Measurements from ENCODE around the gene LAMB4. TPM values are rescaled to one million over a fixed set of nuclear protein-coding genes. Genes with fewer than 3 reads are reported as not detected.

Gene LAMB4
- total RNA-seq, 2 donors from 2014 or later, result not detected

- no peaks in the 10 kb centered on the region for H3K9me3 ChIP-seq (ENCODE audit: control insufficient read depth, low read length, poor library complexity, severe bottlenecking)
- Mint-ChIP-seq H3K27me3 (peaks cover 51% of the 10 kb centered on the region), H3K4me1 (no peaks in the 10 kb centered on the region), H3K36me3 (ENCODE audit: low read depth) (no peaks in the 10 kb centered on the region), H3K4me3 (no peak overlapping the region), H3K27ac (no peak overlapping the region)
- ATAC-seq (no peak), DNase-seq (no peak)
These were observed 136.3 kb downstream of the LAMB4 start for GRCh38 chr7:107993891-107994291.

- Mint-ChIP-seq H3K27me3 (peaks cover 61% of the 10 kb centered on the region), H3K27ac (no peak overlapping the region), H3K4me1 (no peaks in the 10 kb centered on the region), H3K4me3 (no peak overlapping the region), H3K36me3 (ENCODE audit: low read depth) (no peaks in the 10 kb centered on the region)
- ATAC-seq, result no peak
- no peaks in the 10 kb centered on the region for H3K9me3 ChIP-seq (ENCODE audit: control insufficient read depth, low read length, poor library complexity, severe bottlenecking)
- DNase-seq, result no peak
These were observed 140.4 kb downstream of the LAMB4 start for GRCh38 chr7:107989618-107990373.

GRCh38 chr7:107982918-107983389 lies 147.2 kb downstream of the LAMB4 start:
- DNase-seq (no peak), ATAC-seq (no peak)
- H3K36me3 Mint-ChIP-seq (ENCODE audit: low read depth), result no peaks in the 10 kb centered on the region
- no peaks in the 10 kb centered on the region for H3K9me3 ChIP-seq (ENCODE audit: control insufficient read depth, low read length, poor library complexity, severe bottlenecking)
- H3K27ac Mint-ChIP-seq, result no peak overlapping the region
- H3K27me3 Mint-ChIP-seq, result peaks cover 41% of the 10 kb centered on the region
- no peaks in the 10 kb centered on the region for H3K4me1 Mint-ChIP-seq
- no peak overlapping the region for H3K4me3 Mint-ChIP-seq

- peaks cover 41% of the 10 kb centered on the region for H3K27me3 Mint-ChIP-seq
- H3K36me3 Mint-ChIP-seq (ENCODE audit: low read depth), result no peaks in the 10 kb centered on the region
- ATAC-seq, result no peak
- no peak overlapping the region for H3K27ac Mint-ChIP-seq
- no peaks in the 10 kb centered on the region for H3K9me3 ChIP-seq (ENCODE audit: control insufficient read depth, low read length, poor library complexity, severe bottlenecking)
- no peak for DNase-seq
- no peaks in the 10 kb centered on the region for H3K4me1 Mint-ChIP-seq
- no peak overlapping the region for H3K4me3 Mint-ChIP-seq
These were observed 147.9 kb downstream of the LAMB4 start for GRCh38 chr7:107982042-107982840.

- no peaks in the 10 kb centered on the region for H3K4me1 Mint-ChIP-seq
- H3K4me3 Mint-ChIP-seq, result no peak overlapping the region
- H3K27ac Mint-ChIP-seq, result no peak overlapping the region
- H3K9me3 ChIP-seq (ENCODE audit: control insufficient read depth, low read length, poor library complexity, severe bottlenecking), result no peaks in the 10 kb centered on the region
- H3K27me3 Mint-ChIP-seq, result peaks cover 33% of the 10 kb centered on the region
- H3K36me3 Mint-ChIP-seq (ENCODE audit: low read depth), result no peaks in the 10 kb centered on the region
- ATAC-seq (no peak), DNase-seq (no peak)
These were observed 148.7 kb downstream of the LAMB4 start for GRCh38 chr7:107981466-107981865.

GRCh38 chr7:107980671-107981190 lies 149.4 kb downstream of the LAMB4 start:
- Mint-ChIP-seq H3K27ac (no peak overlapping the region), H3K4me3 (no peak overlapping the region), H3K27me3 (peaks cover 26% of the 10 kb centered on the region), H3K36me3 (ENCODE audit: low read depth) (no peaks in the 10 kb centered on the region), H3K4me1 (no peaks in the 10 kb centered on the region)
- DNase-seq (no peak), ATAC-seq (no peak)
- no peaks in the 10 kb centered on the region for H3K9me3 ChIP-seq (ENCODE audit: control insufficient read depth, low read length, poor library complexity, severe bottlenecking)

- H3K36me3 Mint-ChIP-seq (ENCODE audit: low read depth), result no peaks in the 10 kb centered on the region
- H3K9me3 ChIP-seq (ENCODE audit: control insufficient read depth, low read length, poor library complexity, severe bottlenecking), result no peaks in the 10 kb centered on the region
- H3K4me3 Mint-ChIP-seq, result no peak overlapping the region
- H3K4me1 Mint-ChIP-seq, result no peaks in the 10 kb centered on the region
- no peak for ATAC-seq
- H3K27ac Mint-ChIP-seq, result no peak overlapping the region
- DNase-seq, result no peak
- H3K27me3 Mint-ChIP-seq, result peaks cover 29% of the 10 kb centered on the region
These were observed 150.0 kb downstream of the LAMB4 start for GRCh38 chr7:107980171-107980570.

GRCh38 chr7:107978815-107979408 lies 151.2 kb downstream of the LAMB4 start:
- Mint-ChIP-seq H3K4me3 (no peak overlapping the region), H3K36me3 (ENCODE audit: low read depth) (no peaks in the 10 kb centered on the region), H3K4me1 (no peaks in the 10 kb centered on the region), H3K27ac (no peak overlapping the region), H3K27me3 (peaks cover 32% of the 10 kb centered on the region)
- H3K9me3 ChIP-seq (ENCODE audit: control insufficient read depth, low read length, poor library complexity, severe bottlenecking), result no peaks in the 10 kb centered on the region
- DNase-seq, result no peak
- no peak for ATAC-seq

- H3K4me1 Mint-ChIP-seq, result no peaks in the 10 kb centered on the region
- H3K9me3 ChIP-seq (ENCODE audit: control insufficient read depth, low read length, poor library complexity, severe bottlenecking), result no peaks in the 10 kb centered on the region
- ATAC-seq (no peak), DNase-seq (no peak)
- H3K36me3 Mint-ChIP-seq (ENCODE audit: low read depth), result no peaks in the 10 kb centered on the region
- no peak overlapping the region for H3K4me3 Mint-ChIP-seq
- no peak overlapping the region for H3K27ac Mint-ChIP-seq
- H3K27me3 Mint-ChIP-seq, result peaks cover 29% of the 10 kb centered on the region
These were observed 153.1 kb downstream of the LAMB4 start for GRCh38 chr7:107977048-107977447.

- DNase-seq (no peak), ATAC-seq (no peak)
- no peaks in the 10 kb centered on the region for H3K4me1 Mint-ChIP-seq
- no peak overlapping the region for H3K27ac Mint-ChIP-seq
- H3K36me3 Mint-ChIP-seq (ENCODE audit: low read depth), result no peaks in the 10 kb centered on the region
- no peak overlapping the region for H3K4me3 Mint-ChIP-seq
- H3K9me3 ChIP-seq (ENCODE audit: control insufficient read depth, low read length, poor library complexity, severe bottlenecking), result no peaks in the 10 kb centered on the region
- H3K27me3 Mint-ChIP-seq, result peaks cover 30% of the 10 kb centered on the region
These were observed 153.5 kb downstream of the LAMB4 start for GRCh38 chr7:107976620-107977019.

- H3K9me3 ChIP-seq (ENCODE audit: control insufficient read depth, low read length, poor library complexity, severe bottlenecking), result no peaks in the 10 kb centered on the region
- Mint-ChIP-seq H3K27me3 (peaks cover 34% of the 10 kb centered on the region), H3K4me1 (no peaks in the 10 kb centered on the region), H3K27ac (no peak overlapping the region), H3K36me3 (ENCODE audit: low read depth) (no peaks in the 10 kb centered on the region), H3K4me3 (no peak overlapping the region)
- no peak for ATAC-seq
- DNase-seq, result no peak
These were observed 154.7 kb downstream of the LAMB4 start for GRCh38 chr7:107975394-107976013.

GRCh38 chr7:107973861-107974260 lies 156.3 kb downstream of the LAMB4 start:
- DNase-seq, result no peak
- Mint-ChIP-seq H3K27me3 (peaks cover 40% of the 10 kb centered on the region), H3K4me3 (no peak overlapping the region), H3K36me3 (ENCODE audit: low read depth) (no peaks in the 10 kb centered on the region), H3K4me1 (peaks cover 2% of the 10 kb centered on the region), H3K27ac (no peak overlapping the region)
- no peak for ATAC-seq
- H3K9me3 ChIP-seq (ENCODE audit: control insufficient read depth, low read length, poor library complexity, severe bottlenecking), result no peaks in the 10 kb centered on the region
